K562 (cell line): ENCODE measurements around the gene PNMA8C. TPM values are rescaled to one million over a fixed set of nuclear protein-coding genes. Genes with fewer than 3 reads are reported as not detected.

ENCODE experiments used
- CBX3 ChIP-seq, 2 experiments: IDR thresholded peaks; 1 replicate in 1 of 2; 2 replicates in 1 of 2; pipeline ENCODE4 v1.6.1; 2012; ENCODE audit warnings: inconsistent platforms in 2 of 2, low read length in 2 of 2, borderline replicate concordance in 1 of 2, control low read depth in 1 of 2
- CREM ChIP-seq: IDR thresholded peaks from 2 replicates; pipeline ENCODE4 v1.6.1; 2014; ENCODE audit warnings: antibody characterized with exemption, low read depth
- CXXC5 ChIP-seq: fragments of 250-450 bp; sonication (Bioruptor Pico); IDR thresholded peaks from 2 replicates; pipeline ENCODE4 v1.8.0; 2022; ENCODE audit warnings: inconsistent platforms, mild to moderate bottlenecking, moderate library complexity
- DPF2 ChIP-seq: fragments of 450-650 bp; IDR thresholded peaks from 2 replicates; pipeline ENCODE4 v1.6.1; 2016
- FIP1L1 ChIP-seq: fragments of 200-400 bp; formaldehyde crosslinking; IDR thresholded peaks from 2 replicates; pipeline ENCODE4 v1.6.1; 2018; ENCODE audit warnings: mild to moderate bottlenecking, low read depth, low read length; ENCODE audit not compliant: poor library complexity, severe bottlenecking
- FOXM1 ChIP-seq, 2 experiments: fragments of 450-650 bp in 1 of 2; sonication (generic) in 1 of 2; formaldehyde crosslinking in 1 of 2; IDR thresholded peaks; 2 replicates each; pipeline versions ENCODE4 v1.6.1 to v1.9.0; 2017 to 2022; ENCODE audit warnings: low read depth in 2 of 2, mild to moderate bottlenecking in 2 of 2, missing genetic modification reagents in 1 of 2, moderate library complexity in 1 of 2
- HCFC1 ChIP-seq: IDR thresholded peaks from 2 replicates; pipeline ENCODE4 v1.6.1; 2012; ENCODE audit warnings: low read depth, low read length, improper control_type of control experiment
- HDAC1 ChIP-seq, 2 experiments: fragments of 450-650 bp; IDR thresholded peaks; 2 replicates each; pipeline ENCODE4 v1.6.1; 2016 to 2017; ENCODE audit warnings: inconsistent platforms in 1 of 2, mild to moderate bottlenecking in 1 of 2, moderate library complexity in 1 of 2
- HNRNPLL ChIP-seq: fragments of 200-400 bp; formaldehyde crosslinking; IDR thresholded peaks from 2 replicates; pipeline ENCODE4 v1.6.1; 2017; ENCODE audit warnings: low read length, low read depth, mild to moderate bottlenecking; ENCODE audit not compliant: poor library complexity, severe bottlenecking
- KAT8 ChIP-seq: fragments of 450-650 bp; IDR thresholded peaks from 2 replicates; pipeline ENCODE4 v1.6.1; 2016; ENCODE audit warnings: low read depth, mild to moderate bottlenecking
- LARP7 ChIP-seq: fragments of 450-650 bp; IDR thresholded peaks from 2 replicates; pipeline ENCODE4 v1.6.1; 2016
- MAZ ChIP-seq, 2 experiments: fragments of 450-650 bp in 1 of 2; sonication (generic) in 1 of 2; formaldehyde crosslinking; IDR thresholded peaks in 1 of 2; conservative IDR thresholded peaks in 1 of 2; 2 replicates each; pipeline versions ENCODE4 v1.4.0 to v1.5.0; 2020; ENCODE audit warnings: mild to moderate bottlenecking in 1 of 2, missing genetic modification reagents in 1 of 2
- NCOA6 ChIP-seq: fragments of 450-650 bp; IDR thresholded peaks from 2 replicates; pipeline ENCODE4 v1.6.1; 2017; ENCODE audit warnings: mild to moderate bottlenecking
- NR3C1 ChIP-seq: sonication (generic); formaldehyde crosslinking; IDR thresholded peaks from 2 replicates; pipeline ENCODE4 v1.8.1; 2022; ENCODE audit warnings: missing genetic modification reagents
- NR4A1 ChIP-seq, 2 experiments: fragments of 250-450 bp in 1 of 2; fragments of 450-650 bp in 1 of 2; sonication (Bioruptor Pico) in 1 of 2; IDR thresholded peaks; 2 replicates each; pipeline versions ENCODE4 v1.4.0 to v1.6.1; 2016 to 2020; ENCODE audit warnings: mild to moderate bottlenecking in 2 of 2, missing compliant biosample characterization in 1 of 2, missing genetic modification characterization in 1 of 2, moderate library complexity in 1 of 2
- PRPF4 ChIP-seq: fragments of 200-400 bp; formaldehyde crosslinking; IDR thresholded peaks from one replicate; pipeline ENCODE4 v1.6.1; 2017; ENCODE audit warnings: low read length, low read depth, mild to moderate bottlenecking; ENCODE audit not compliant: insufficient read depth, poor library complexity, severe bottlenecking
- SIX5 ChIP-seq, 2 experiments: IDR thresholded peaks; 2 replicates each; pipeline ENCODE4 v1.6.1; 2011; ENCODE audit warnings: low read length in 2 of 2, borderline replicate concordance in 1 of 2, low read depth in 1 of 2, mild to moderate bottlenecking in 1 of 2, moderate library complexity in 1 of 2; ENCODE audit not compliant: insufficient read depth in 1 of 2
- TBP ChIP-seq: optimal IDR thresholded peaks from 2 replicates; pipeline ENCODE3; 2011; ENCODE audit warnings: low read depth, low read length, improper control_type of control experiment
- THRAP3 ChIP-seq: fragments of 450-650 bp; IDR thresholded peaks from 2 replicates; pipeline ENCODE4 v1.6.1; 2016; ENCODE audit warnings: mild to moderate bottlenecking, inconsistent platforms, borderline replicate concordance
- ZNF121 ChIP-seq: sonication (generic); formaldehyde crosslinking; conservative IDR thresholded peaks from 2 replicates; pipeline ENCODE4 v1.8.0; 2022; ENCODE audit warnings: missing genetic modification reagents
- ZNF644 ChIP-seq: fragments of 200-800 bp; sonication (Bioruptor generic); IDR thresholded peaks from 2 replicates; pipeline ENCODE4 v1.6.1; 2016; ENCODE audit warnings: low read depth, missing genetic modification characterization, missing compliant biosample characterization
- ZNF695 ChIP-seq: fragments of 450-650 bp; formaldehyde crosslinking; IDR thresholded peaks from 2 replicates; pipeline ENCODE4 v1.4.0; 2020; ENCODE audit warnings: mild to moderate bottlenecking, moderate library complexity
- ZNF707 ChIP-seq: fragments of 250-450 bp; sonication (Bioruptor Pico); conservative IDR thresholded peaks from 2 replicates; pipeline ENCODE4 v1.8.0; 2022; ENCODE audit warnings: inconsistent platforms, mild to moderate bottlenecking, moderate library complexity
- ZNF77 ChIP-seq: fragments of 250-450 bp; sonication (Bioruptor Pico); IDR thresholded peaks from 2 replicates; pipeline ENCODE4 v1.5.0; 2020
- polyA plus RNA-seq, 8 experiments: library from polyadenylated mRNA; depleted of rRNA in 4 of 8; stranded (reverse) in 5 of 8; unstranded in 3 of 8; fragments of >200 nt; fragmentation: Nextera tagmentation in 2 of 8; fragmentation: Illumina TruSeq in 1 of 8; extraction: Ambion mirVana in 2 of 8; extraction: Trizol in 1 of 8; gene quantifications; 2 replicates each; pipeline versions ENCODE4 v1.2.1 to v1.2.3, GENCODE V29; 2011 to 2014; ENCODE audit warnings: inconsistent platforms in 1 of 8, missing spikeins in 1 of 8
- total RNA-seq, 7 experiments: library from RNA; depleted of rRNA in 6 of 7; stranded (reverse); fragments of >200 nt in 6 of 7; fragmentation: Illumina TruSeq in 2 of 7; extraction: Trizol in 2 of 7; gene quantifications; 2 replicates each; pipeline versions ENCODE4 v1.2.1 to v1.2.3, GENCODE V29; 2011 to 2021; ENCODE audit warnings: low replicate concordance in 1 of 7
- TF ChIP-seq, protein P1 (sequence below): sonication (generic); formaldehyde crosslinking; IDR thresholded peaks from 2 replicates; pipeline ENCODE4 v1.8.0; 2022; ENCODE audit warnings: mild to moderate bottlenecking, missing genetic modification reagents, borderline replicate concordance
- TF ChIP-seq, protein P2 (sequence below): sonication (generic); formaldehyde crosslinking; IDR thresholded peaks from 2 replicates; pipeline ENCODE4 v1.8.0; 2022; ENCODE audit warnings: missing genetic modification reagents, mild to moderate bottlenecking, borderline replicate concordance

PNMA8C gene
- total and polyA plus RNA-seq, 9 of the 15 experiments (the other 6 are each of a cell fraction or from before 2014, with no cell fraction given): 0.04 to 0.05 (median 0.05) TPM; not detected in 6

DNA sequence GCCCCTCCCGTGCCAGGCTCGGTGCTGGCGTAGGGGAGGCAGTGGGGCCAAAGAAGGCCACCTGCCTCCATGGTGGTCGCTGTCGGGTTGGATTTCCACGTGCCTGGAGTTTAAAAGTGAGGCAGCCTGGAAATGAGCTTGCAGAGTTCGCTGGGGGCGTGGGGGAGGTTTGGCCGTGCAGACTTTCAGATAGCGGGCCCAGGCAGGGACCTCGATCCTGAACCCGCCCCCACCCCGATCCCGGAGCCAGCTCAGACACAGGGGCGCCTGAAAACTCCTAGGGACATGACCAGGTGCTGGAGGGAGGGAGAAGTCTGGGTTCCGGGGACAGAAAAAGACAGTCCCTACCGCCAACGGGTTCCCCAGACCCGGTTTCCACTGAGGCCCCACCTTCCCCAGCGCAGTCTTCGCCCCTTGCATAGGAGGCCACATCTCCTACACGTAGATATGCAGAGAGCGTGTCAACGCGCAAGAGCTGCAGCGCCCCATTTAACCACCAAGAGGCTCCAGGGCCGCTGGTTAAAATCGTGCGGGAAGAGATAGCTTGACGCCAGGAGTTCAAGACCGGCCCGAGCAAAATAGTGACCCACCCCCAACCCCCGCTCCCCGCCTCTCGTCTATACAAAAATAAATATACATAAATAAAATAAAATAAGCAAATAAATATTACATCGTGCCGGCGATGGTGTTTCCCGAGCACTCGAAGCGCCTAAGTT lies 23.8 kb downstream of the PNMA8C start (continued):
- no peak for TF ChIP-seq LARP7
- no peak for TF ChIP-seq PRPF4
- TF ChIP-seq THRAP3: no peak
- no peak for TF ChIP-seq ZNF121 (CRISPR knock-in tag)
- no peak for TF ChIP-seq MAZ (CRISPR knock-in tag; conservative IDR thresholded peaks at IDR 0.05 in 1 of 2, IDR thresholded peaks at IDR 0.05 in 1 of 2)
- peak; percentile 44 for TF ChIP-seq TBP
- TF ChIP-seq CXXC5 (CRISPR knock-in tag): peak; percentile 53
- peak; percentile 32 for TF ChIP-seq DPF2
- TF ChIP-seq NCOA6: no peak
- TF ChIP-seq CBX3 (IDR thresholded peaks at IDR 0.05; ENCODE audit: borderline replicate concordance in 1 of 2, low read length in 2 of 2): 0 out of 3 replicates have a peak, but pooled peaks of 1 of the 2 experiments have one; percentile 18
- no peak for TF ChIP-seq SIX5 (IDR thresholded peaks at IDR 0.05; ENCODE audit: borderline replicate concordance in 1 of 2, insufficient read depth in 1 of 2, low read depth in 1 of 2, low read length in 2 of 2)
- peak; percentile 45; the same call in 1 of the 2 replicates for TF ChIP-seq CREM
- TF ChIP-seq KAT8: no peak
- TF ChIP-seq HDAC1 (IDR thresholded peaks at IDR 0.05): peak in 1 of 2 experiments; percentile 40; a peak in 1 of 4 replicates
- TF ChIP-seq, protein P1, sequence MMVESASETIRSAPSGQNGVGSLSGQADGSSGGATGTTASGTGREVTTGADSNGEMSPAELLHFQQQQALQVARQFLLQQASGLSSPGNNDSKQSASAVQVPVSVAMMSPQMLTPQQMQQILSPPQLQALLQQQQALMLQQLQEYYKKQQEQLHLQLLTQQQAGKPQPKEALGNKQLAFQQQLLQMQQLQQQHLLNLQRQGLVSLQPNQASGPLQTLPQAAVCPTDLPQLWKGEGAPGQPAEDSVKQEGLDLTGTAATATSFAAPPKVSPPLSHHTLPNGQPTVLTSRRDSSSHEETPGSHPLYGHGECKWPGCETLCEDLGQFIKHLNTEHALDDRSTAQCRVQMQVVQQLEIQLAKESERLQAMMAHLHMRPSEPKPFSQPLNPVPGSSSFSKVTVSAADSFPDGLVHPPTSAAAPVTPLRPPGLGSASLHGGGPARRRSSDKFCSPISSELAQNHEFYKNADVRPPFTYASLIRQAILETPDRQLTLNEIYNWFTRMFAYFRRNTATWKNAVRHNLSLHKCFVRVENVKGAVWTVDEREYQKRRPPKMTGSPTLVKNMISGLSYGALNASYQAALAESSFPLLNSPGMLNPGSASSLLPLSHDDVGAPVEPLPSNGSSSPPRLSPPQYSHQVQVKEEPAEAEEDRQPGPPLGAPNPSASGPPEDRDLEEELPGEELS (CRISPR knock-in tag): no peak
- peak; percentile 27 for TF ChIP-seq FIP1L1
- no peak for TF ChIP-seq FOXM1 (IDR thresholded peaks at IDR 0.05; ENCODE audit: low read depth)
- TF ChIP-seq FOXM1 (CRISPR knock-in tag; IDR thresholded peaks at IDR 0.05; ENCODE audit: low read depth): no peak
- no peak for TF ChIP-seq ZNF707 (CRISPR knock-in tag)
- no peak for TF ChIP-seq ZNF77 (CRISPR knock-in tag)
- TF ChIP-seq ZNF644: no peak
- TF ChIP-seq HNRNPLL: peak; percentile 53
- TF ChIP-seq ZNF695 (CRISPR knock-in tag): no peak
- no peak for TF ChIP-seq NR4A1 (CRISPR knock-in tag; IDR thresholded peaks at IDR 0.05)
- TF ChIP-seq NR4A1 (tag; IDR thresholded peaks at IDR 0.05): 0 out of 2 replicates have a peak, but pooled peaks have one; percentile 56
- TF ChIP-seq, protein P2, sequence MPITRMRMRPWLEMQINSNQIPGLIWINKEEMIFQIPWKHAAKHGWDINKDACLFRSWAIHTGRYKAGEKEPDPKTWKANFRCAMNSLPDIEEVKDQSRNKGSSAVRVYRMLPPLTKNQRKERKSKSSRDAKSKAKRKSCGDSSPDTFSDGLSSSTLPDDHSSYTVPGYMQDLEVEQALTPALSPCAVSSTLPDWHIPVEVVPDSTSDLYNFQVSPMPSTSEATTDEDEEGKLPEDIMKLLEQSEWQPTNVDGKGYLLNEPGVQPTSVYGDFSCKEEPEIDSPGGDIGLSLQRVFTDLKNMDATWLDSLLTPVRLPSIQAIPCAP (CRISPR knock-in tag): no peak
- TF ChIP-seq HCFC1: no peak; the same call in 1 of the 2 replicates
- TF ChIP-seq NR3C1 (CRISPR knock-in tag): no peak
